Heart left ventricle (tissue), 13 donors: ENCODE measurements around the gene TMEM204.

Experiments
- POLR2A ChIP-seq, 2 donors: fragments of 450-650 bp; IDR thresholded peaks; one replicate each; pipeline ENCODE4 v1.6.1; 2017; ENCODE audit warnings: antibody characterized with exemption in 2 of 2, mild to moderate bottlenecking in 2 of 2, moderate library complexity in 2 of 2
- TF ChIP-seq, protein P1 (sequence below), 12 donors: fragments of 200-600 bp; sonication (generic) in 4 of 12; IDR thresholded peaks; one replicate each; pipeline versions ENCODE4 v1.5.0 to v1.8.0; 2018 to 2022; ENCODE audit warnings: antibody characterized with exemption in 12 of 12, mild to moderate bottlenecking in 5 of 12
- donor health status: ischemic (EF 13 %, LVEDD 7.1; RV severe dilation, severe dysfunction).
- donor health status: DM: no; HTN: yes; CAD: no.
- donor health status: DM: no; HTN: no; CAD: no.
- donor health status: ischemic (EF 25% LVEDD 6.9; RV normal size, moderate dysfunction).
- donor health status: ischemic (EF 25% LVEDD 5.7; RV mildly dilated, moderate dysfunction).
- donor health status: ischemic (EF 35%, LVEDD 5.7; RV mildly dilated, moderate dysfunction).
- donor health status: nonischemic (EF 11% LVEDD 7.7; RV severe dilation, severe dysfunction).
- donor health status: DM: yes; HTN: yes; CAD: no.
- donor health status: PGD.
- donor health status: ischemic (EF 29% LVEDD 5.4; RV normal size, mild dysfunction).
- donor health status: nonischemic (EF 23%, LVEDD 6.1; RV moderate dilation, normal function).

DNA sequence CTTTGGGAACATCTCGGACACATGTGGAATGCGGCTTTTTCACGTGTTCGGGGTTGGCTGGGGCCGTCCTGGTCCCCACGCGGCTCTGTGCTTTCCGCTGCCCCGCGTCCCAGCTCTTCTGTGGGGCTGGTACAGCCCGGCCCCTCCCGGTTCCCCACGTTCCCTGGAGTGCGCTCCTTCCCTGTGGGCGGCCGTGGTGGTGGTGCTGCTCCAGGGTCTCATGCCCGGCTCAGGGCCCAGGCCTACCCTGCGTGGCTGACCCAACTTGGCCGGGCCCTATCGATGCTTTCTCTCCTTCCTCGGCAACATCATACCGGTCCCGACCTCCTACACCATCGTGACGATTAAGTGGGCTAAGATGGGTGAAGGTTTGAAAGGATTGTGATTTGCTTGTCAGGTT lies 37.0 kb upstream of the TMEM204 start:
- TF ChIP-seq, protein P1, sequence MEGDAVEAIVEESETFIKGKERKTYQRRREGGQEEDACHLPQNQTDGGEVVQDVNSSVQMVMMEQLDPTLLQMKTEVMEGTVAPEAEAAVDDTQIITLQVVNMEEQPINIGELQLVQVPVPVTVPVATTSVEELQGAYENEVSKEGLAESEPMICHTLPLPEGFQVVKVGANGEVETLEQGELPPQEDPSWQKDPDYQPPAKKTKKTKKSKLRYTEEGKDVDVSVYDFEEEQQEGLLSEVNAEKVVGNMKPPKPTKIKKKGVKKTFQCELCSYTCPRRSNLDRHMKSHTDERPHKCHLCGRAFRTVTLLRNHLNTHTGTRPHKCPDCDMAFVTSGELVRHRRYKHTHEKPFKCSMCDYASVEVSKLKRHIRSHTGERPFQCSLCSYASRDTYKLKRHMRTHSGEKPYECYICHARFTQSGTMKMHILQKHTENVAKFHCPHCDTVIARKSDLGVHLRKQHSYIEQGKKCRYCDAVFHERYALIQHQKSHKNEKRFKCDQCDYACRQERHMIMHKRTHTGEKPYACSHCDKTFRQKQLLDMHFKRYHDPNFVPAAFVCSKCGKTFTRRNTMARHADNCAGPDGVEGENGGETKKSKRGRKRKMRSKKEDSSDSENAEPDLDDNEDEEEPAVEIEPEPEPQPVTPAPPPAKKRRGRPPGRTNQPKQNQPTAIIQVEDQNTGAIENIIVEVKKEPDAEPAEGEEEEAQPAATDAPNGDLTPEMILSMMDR (IDR thresholded peaks at IDR 0.05), result no peak
- TF ChIP-seq POLR2A (IDR thresholded peaks at IDR 0.05), result no peak
